GM21423 (cell line): ENCODE measurements around the gene BPIFB3.

ENCODE experiments used
- ATAC-seq: cut with Tn5 transposase; IDR thresholded peaks from one replicate; pipeline ENCODE4 v1.9.1; 2021; ENCODE audit warnings: mild to moderate bottlenecking, moderate library complexity; ENCODE audit not compliant: unreplicated experiment

The BPIFB3 gene

DNA sequence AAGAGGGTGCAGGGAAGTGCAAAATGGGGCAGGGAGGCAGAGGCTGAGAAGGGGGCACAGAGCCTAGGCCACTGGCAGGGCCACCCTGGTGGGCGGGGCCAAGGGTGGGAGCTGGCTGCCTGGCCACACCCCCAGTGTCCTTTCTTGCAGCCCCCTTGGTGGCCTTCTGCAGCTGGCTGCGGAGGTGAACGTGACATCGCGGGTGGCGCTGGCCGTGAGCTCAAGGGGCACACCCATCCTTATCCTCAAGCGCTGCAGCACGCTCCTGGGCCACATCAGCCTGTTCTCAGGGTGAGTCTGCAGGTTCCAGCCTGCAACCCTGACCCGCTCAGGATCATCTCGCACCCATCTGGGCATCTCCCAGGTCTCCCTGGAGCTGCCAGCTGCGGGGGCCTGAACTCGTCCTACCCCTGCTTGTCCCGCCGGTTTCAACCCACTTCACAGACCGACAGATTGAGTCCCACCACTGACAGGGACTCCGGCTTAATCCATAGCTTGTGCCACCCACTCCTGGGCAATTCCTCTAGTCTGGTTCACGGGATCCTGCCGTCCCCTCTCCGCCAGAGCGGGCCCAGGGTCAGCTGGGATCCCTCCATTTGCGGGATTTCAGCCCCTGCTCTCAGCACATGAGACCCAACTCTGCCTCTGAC, 6.2 kb downstream of the BPIFB3 start:
- ATAC-seq = no peak

DNA sequence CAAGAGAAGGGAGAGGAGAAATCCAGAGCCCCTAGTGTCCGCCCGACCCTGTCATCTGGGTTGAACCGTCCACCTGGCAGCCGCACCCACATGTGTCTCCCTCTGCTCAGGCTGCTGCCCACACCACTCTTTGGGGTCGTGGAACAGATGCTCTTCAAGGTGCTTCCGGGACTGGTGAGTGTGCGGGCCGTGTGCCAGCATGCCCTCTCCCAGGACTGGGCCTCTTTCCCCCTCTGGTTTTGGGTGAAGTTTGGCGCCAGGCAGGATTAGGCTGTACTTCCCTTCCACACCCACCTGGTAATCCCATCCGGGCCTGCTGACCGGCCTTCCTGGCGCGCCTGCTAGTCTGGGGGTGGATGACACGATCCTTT, 7.9 kb downstream of the BPIFB3 start:
- no peak for ATAC-seq

DNA sequence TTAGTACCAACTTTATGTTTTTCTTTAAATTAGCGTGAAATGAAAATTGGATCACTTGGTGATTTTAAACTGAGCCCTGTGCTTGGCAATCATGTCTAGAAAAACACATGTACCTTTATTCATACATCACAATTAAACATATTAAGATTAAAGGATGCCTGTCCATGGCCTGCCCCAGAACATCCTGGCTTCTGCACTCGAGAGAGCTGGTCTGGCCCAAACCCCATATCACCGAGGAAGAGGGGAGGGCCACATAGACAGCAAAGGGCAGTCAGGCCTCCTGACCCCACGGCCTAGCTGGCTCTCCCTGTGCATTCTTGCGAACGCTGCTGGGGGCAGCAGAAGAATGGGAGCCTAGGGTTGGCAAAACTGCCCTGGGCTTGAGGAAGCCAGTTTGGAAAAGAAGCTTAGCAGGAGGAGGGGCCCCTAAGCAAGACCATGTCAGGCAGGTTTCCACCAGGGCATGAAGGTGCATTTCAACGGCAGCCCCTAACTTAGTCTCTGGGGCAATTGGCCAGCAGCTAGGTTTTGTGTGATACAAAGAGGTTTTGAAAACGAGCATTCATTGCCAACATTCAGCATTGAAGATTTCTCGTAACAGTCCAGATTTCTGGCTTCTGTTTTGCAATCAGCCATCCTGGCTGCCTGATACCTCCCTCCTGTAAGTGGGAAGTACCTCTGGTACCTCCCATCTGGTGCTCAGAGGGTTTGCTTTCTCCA, 8.6 kb downstream of the BPIFB3 start:
- no peak for ATAC-seq

DNA sequence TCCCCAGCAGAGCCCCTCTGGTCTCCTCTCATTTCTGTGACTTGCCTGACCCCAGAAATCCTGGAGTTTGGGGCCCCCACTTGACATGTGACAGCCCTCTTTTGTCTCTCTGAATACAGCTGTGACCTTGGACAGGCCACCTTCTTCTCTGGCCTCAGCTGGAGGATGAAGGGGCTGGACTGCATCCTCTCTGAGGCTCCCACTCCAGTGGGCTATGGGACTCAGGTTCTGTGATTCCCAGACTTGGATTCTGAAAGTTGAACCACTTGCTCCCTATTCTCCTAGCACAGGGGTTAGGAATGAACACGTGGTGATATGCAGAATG, 9.1 kb downstream of the BPIFB3 start:
- ATAC-seq = no peak

DNA sequence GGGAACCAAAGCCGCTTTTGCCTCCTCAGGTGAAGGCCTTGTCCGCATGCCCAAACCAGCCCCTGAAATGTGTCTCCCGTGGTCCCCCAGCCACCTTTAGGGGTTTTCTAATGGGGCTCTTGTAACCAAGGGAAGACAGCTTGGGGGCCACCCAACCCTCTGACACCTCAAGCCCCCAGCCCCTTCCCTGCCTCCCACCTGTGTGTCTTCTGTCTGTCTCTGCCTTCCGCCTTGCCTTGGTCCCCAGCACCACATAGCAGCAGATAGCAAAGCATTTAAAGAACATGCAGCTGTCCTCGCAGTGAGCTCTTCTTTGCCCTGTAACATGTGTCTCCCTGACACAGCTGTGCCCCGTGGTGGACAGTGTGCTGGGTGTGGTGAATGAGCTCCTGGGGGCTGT, 9.6 kb downstream of the BPIFB3 start:
- no peak for ATAC-seq

DNA sequence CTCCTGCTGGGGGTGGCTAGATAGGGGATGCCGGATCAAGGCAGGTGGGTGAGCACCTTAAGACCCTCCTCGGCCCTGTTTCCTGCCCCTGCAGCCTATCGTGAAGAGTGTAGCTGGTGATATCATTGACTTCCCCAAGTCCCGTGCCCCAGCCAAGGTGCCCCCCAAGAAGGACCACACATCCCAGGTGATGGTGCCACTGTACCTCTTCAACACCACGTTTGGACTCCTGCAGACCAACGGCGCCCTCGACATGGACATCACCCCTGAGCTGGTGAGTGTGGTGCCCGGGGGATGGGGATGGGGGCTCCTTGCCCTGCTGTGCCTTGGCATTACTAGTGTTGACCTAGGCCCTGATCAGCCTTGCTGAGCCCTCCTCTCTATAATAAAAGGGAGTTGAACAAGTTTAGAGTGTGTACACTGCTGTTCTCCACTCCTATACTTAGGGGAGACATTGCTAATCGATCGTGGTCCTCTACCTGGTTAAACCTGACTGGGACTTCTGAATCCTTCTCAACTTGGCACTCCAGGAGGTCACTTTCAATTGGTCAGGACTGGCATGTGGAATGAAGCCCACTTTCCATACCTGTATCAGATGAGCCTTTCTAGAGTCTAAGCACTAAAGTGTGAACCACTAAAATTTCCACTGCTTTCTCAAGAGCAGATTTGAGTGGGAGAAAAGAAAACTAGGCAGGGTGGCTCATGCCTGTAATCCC, 11.0 kb downstream of the BPIFB3 start:
- ATAC-seq = no peak

DNA sequence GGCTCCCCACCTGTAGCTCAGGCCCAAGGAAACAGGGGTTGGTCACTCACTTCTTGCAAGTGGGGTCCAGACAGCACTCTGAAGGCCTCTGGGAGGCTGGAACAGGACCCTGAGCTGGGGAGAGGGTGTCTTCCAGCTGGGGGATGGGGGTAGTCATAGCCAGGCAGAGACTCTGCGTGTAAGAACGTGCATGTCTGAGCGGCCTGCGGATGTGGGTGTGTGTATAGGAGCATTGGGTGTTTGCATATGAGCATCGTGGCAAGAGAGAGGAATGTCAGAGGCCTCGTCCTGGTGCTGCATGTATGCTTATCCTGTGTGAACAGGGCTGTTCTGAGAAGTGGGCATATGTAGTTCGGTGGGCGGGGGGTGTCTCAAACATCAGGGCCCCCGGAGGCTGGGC, 12.1 kb downstream of the BPIFB3 start:
- ATAC-seq = no peak

DNA sequence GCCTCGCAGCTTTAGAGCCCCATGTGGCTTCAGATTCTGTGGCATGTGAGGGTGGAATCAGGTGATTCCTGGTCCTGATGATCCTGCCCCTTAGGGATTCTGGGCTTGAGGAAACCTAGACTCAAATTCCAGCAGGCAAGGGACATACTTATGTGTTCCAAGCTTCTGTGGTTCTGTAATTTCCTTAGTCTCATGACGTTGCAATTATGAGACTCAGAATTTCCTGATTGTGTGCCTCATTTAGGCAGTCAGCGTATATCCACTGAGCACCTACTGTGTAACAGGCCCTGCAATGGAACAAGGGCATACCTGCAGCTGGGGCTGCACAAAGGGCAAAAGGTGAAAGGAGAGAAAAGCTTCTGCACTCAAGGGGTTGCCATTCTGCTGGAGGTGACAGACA, 14.1 kb downstream of the BPIFB3 start:
- ATAC-seq = no peak

DNA sequence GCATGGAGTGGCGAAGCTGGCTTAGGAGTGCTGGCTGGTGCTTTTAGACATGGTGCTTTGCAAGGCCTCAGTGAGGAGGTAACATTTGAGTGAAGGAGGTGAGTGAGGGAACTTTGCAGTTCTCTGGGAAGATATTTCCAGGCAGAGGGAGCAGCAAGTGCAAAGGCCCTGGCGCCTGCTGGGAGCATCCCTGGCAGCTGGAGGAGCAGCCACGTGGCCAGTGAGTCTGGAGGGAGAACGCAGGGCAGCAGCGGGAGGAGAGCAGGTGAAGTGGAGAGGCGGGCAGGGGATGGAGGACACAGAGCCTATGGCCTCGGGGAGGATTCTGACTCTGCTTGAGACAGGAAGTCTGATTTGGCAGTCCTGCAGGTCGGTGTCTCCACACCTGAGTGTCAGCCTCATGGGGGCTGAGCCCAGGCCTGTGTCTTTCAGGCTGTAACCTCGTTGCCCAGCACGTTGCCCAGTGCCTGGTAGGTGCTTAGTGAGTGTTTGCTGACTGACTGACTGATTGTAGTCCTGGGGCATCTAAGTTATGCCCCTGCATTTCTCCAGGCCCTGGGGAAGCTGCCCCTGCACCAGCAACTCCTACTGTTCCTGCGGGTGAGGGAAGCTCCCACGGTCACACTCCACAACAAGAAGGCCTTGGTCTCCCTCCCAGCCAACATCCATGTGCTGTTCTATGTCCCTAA, 14.7 kb downstream of the BPIFB3 start:
- ATAC-seq = no peak

DNA sequence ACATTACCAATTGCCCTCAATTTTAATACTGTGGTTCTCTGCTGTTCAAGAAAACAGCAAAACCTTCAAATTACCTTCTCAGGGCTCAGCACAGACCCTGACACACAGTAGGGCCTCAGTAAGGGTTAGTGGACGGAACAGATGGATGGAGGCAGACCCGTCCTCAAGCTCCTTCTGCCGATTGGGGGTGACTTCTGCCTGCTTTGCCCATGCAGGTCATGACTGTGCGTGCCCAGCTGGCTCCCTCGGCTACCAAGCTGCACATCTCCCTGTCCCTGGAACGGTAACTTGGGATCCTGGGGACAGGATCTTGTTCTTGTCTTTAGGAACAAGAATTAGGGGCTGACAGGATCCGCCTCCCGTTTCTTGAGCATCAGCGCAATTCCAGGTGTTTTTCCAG, 16.0 kb downstream of the BPIFB3 start:
- ATAC-seq = no peak

DNA sequence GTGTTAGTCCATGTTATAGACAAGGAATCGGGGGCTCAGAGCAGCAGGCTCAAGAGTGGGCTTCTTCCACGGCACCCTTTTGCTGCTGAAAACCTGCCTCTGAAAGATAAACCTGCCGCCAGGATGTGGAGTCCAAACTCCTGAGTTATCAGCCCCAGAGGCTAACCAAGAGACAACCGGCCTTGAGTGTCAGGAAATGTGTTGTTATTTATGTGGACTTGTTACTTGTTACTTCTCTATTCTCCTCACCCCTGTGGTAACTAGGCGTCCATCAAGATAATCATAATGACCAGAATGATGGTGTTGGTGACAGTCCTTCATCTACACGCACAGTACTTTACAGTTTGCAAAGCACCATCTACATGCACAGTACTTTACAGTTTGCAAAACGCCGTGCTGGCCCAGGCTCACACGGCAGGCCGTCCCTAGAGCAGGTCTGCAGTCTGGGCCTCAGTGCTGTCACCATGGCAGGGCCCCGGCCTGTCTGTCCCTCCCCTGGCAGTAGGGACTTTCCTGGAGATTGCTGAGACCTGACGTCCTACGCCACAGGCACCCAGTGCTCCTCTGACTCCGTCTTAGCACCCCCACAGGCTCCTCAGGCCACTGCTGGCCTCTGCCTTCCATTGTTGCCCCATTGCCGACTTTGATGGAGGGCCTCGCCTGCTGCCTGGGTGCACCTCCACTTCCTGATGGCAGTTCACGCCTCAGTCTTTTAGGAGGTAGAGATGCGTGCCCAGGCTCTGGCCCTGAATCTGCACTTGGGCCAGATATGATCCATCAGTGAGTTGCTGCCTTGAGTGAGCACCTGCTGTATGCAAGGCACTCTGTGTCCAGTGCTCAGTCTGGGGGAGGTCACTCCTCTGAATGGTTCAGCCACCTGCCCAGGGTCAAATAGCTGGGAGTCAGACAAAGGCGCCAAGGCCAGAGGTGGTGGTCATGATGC, 16.7 kb downstream of the BPIFB3 start:
- no peak for ATAC-seq

DNA sequence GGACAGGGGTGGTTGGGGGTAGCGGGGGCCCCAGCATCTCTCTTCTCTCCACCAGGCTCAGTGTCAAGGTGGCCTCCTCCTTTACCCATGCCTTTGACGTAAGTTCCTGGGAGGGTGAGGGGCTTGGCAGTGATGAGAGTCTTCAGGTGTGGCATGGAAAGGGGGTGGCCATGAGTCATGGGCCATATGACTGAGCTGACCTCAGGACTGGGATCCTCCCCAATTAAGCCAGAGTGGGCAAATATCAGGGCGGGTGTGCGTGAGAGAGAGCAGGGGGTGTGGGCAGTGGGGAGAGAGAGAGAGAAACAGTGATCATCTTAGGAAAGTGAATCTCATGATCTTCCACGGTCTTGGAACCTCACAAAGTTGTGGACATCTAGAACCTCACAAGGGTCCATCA, 17.5 kb downstream of the BPIFB3 start:
- ATAC-seq = no peak

DNA sequence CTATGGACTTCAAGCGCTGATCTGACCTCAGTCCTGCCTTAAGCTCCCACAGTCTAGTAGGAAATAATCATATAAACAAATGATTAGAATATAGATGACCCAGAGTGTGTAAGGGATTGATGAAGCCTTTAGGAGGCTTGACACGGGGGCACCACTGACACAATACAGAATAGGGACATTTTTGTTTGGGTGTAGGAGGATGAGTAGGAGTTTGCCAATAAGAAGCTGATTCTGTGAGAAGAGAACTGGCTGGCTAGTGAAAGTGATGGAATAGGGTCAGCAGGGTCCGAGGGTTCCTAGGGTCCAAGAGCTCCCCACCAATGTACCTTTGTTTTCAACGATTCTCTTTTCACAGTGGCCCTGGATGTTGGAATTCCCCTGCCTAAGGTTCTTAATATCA, 18.7 kb downstream of the BPIFB3 start:
- ATAC-seq = no peak

DNA sequence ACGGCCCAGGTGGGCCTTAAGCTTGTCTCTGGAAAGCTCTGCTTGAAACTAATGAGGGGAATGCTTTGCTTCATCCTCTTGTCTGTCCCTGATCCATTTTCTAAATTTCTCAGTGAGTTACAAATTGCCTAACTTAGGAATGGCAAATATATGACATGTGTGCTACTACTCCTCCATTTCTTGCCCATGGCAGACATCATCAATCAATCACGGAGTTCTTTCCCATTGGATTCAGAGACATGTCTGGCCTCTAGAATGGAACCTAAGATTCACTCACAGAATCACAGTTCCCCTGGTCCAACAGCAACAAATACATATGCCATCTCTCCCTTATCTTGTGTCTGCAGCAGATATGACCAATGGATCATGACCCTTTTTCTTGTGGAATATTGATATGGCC, 19.1 kb downstream of the BPIFB3 start:
- ATAC-seq = no peak

DNA sequence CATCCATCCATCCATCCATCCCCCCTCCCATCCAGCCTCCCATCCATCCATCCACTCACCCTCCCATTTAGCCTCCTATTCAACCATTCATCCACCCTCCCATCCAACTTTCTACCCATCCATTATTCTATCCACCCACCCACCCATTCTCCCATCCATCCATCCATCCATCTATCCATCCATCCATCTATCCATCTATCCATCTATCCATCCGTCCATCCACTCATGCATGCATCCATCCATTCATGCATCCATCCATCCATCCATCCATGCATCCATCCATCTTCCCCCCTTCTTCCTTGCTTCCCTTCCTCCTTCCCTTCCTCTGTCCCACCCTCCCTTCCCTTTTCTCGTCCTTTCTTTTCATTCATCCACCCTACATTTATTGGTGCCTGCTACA, 21.0 kb downstream of the BPIFB3 start:
- no peak for ATAC-seq

DNA sequence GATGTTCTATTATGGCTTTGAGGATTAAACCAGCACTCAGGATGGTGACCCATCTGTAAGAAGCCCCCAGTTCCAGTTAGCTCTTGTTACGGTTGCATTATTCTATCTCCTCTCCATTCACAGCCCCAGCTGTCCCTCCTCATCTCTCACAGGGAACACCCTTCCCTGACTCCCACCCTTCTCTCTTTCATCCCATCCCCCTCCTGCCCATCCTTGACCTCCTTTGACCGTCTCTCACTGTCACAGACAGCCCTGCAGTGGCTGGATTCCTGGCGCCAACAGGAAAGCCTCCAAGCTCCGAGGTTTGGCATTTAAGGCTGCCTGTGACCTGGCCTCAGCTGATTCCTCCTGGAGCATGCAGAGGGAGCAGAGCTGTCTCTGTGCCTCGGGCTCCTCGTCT, 21.6 kb downstream of the BPIFB3 start:
- no peak for ATAC-seq

DNA sequence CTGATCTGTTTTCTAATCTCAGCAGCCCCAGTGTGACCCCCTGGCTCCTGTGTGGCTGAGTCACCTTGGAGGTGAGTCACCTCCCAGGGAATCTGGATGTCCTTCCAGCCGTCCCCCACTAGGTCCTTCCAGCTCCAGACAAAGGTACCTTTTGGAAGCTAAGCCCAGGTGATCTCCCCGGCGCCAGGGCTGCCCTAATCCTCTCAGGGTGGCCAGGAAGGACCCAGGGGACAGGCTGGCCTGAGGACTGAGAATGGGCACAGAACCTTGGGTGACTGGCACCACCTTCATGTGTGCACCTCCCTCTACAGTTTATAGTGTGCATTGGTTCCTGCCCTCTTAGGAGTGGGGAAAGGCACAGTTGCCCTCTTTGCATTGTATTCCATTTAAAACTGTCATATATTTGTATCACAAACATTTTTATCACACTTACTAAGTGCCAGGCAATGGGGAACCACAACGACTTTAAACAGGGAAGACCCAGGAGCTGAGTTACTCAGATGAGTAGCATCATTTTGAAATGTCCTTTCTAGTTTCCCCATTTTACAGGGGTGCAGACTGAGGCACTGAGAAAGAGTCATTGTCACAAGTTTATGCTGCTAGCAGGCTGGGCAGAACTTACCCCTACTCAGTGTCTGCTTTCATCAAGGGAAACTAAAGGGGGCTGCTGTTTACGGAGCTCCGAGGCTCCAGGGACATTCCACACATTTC, 23.1 kb downstream of the BPIFB3 start:
- ATAC-seq = no peak

DNA sequence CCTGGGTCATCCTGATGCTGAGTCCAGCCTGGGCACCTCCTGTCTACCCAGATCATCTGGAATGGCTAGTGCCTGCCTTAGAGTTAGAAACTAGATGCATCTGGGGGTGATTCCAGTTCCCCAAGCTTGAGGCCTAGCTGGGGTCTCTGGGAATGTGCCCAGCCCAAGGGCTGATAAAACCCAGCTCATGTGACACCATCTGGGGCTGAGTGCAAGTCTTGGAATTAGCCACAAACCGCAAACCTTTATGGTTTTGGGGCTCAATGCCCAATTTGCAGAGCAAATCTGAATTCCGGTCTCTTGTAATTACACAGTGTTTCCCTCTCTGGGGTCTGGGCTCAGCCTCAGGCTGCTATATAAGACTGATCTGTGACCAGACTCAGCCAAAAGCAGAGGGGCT, 25.6 kb downstream of the BPIFB3 start, which contains the start of gene BPIFB4:
BPIFB4 (plus strand) TSS at position 385 of the 400 bp plus-strand sequence. CDS start 1,884 bp downstream, outside the sequence.
- no peak for ATAC-seq

DNA sequence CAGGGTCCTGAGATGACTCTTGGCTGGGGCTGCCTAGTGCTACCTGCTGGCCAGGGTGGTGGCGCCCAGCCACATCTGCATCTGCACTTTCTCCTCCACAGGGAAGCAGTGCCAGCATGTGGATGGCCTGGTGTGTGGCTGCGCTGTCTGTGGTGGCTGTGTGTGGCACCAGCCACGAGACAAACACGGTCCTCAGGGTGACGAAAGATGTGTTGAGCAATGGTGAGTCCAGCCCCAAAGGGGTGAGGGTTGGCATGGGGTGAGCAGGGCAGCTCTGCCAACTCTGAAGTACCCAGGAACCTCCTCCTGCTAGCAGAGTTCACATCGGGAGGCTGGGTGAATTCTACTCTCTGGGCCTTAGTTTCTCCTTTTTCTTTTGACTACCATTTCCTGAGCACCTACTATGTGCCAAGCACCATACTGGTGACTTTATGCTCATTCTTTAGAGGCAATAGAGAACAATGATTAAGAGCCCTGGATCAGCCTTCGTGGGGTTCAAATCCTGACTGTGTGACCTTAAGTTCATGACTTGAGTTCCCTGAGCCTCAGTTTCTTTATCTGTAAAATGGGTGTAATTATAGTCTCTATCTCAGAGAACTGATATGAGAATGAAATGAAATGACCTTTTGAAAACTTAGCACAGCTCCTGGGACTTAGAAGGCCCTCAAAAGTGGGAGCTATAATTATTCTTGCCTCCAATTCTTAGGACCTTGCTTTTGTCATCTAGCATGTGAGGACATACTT, 27.9 kb downstream of the BPIFB3 start:
- no peak for ATAC-seq
